GM21367 (cell line): Measurements from ENCODE around the gene COA1.
"Not testable (repeated sequence)": the region's sequence is repeated elsewhere in the genome, so short reads cannot be mapped to it uniquely, and the experiment has no call there.

Source experiments
- ATAC-seq: cut with Tn5 transposase; IDR thresholded peaks from one replicate; pipeline ENCODE4 v1.9.1; 2021; ENCODE audit not compliant: unreplicated experiment

Gene COA1

DNA sequence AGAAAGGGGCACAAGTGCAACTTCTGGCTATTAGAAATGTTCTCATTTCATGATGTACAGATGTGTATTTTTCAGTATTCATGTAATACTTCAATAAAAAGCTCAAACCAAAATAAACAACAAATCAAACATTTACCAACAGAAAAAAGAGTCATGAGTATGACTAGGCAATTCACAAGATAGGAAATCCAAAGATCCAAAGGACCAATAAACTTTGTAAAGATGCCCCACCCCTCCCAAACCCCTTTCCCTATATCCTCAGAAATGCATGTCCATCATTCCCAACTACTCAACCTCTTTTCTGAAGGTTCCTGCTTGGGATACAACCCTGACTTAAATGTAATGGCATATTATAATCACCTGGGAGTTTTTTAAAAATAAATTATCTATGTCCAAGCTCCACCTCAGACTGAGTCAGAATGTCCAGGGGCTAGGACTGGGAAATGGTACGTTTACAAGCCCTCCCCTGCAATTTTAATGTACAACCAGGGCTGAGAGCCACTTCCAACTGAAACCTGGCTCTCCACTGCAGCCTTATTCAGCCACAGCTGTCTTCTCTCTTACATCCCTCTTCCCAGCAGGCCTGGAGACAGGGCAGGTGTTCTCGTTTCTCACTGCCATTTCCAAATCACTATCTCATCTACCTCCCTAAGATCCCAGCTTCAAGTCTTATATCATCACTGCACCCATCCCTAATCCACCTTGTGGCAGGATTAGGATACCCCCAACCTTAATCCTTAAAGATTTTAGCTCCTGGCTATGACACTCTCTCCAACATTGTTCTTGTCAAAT is 36.5 kb downstream of the COA1 start:
- no peak for ATAC-seq

DNA sequence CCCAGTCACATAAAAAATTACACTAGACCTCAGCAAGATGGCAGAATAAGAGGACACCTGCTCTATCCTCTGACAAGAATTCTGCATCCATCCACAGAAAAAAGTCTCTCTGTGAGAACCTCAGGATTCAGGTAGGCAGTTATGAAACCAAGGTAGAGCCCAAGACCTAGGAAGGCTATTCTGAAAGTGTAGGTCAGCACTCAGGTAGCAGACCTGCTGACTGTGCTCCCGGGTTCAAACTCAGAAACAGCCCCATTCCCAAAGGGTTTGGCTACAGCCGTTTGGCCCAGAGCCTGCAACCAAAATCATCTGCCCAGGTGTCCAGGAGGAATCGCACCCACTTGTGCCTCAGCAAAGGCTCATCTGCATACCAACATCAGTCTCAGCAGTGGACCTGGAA is 37.7 kb downstream of the COA1 start:
- ATAC-seq, result no peak

DNA sequence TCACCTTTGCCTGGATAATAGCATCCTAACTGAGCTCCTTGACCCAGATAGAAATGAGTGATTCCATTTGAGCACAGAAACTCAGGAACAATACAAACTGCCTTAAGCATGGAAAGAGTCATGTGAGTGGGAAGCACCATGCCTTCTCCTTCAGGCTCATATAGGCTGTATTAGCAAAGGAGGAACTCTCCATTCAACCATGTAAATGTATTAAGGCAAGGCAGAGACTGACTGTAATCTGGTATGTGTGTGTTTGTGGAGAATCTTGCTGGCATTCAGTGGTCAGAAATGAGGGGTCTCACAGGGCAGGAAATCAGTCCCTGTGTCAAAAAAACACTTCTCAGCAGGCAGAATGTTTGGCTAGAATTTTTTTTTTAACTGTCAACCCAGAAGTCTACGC is 40.2 kb downstream of the COA1 start:
- ATAC-seq, result no peak

DNA sequence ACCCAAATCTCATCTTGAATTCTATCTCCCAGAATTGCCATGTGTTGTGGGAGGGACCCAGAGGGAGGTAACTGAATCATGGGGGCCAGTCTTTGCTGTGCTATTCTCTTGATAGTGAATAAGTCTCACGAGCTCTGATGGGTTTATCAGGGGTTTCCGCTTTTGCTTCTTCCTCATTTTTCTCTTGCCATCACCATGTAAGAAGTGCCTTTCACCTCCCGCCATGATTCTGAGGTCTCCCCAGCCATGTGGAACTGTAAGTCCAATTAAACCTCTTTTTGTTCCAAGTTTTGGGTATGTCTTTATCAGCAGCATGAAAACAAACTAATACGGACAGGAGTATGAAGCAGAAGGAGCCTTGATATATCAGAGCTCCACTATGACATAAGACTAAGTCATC is 41.5 kb downstream of the COA1 start:
- not testable (repeated sequence) for ATAC-seq

DNA sequence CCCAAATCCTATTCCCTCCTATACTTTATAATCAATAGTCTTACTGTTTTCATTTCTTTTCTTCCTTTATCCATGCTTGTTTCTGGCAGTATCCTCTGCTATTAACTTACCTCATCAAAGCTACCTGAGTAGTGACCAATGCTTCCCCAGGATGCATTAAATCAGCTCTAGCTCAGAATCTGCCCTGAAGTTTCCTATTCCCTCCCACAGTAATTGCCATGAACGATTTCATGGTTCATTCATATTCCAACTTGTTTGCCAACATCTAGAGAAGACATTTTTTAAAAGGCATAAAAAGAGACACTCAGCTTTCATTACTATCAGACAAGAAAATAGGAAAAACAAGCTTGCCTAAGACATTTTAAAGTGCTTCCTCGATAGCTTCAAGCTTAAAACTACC is 42.3 kb downstream of the COA1 start:
- ATAC-seq, result no peak

DNA sequence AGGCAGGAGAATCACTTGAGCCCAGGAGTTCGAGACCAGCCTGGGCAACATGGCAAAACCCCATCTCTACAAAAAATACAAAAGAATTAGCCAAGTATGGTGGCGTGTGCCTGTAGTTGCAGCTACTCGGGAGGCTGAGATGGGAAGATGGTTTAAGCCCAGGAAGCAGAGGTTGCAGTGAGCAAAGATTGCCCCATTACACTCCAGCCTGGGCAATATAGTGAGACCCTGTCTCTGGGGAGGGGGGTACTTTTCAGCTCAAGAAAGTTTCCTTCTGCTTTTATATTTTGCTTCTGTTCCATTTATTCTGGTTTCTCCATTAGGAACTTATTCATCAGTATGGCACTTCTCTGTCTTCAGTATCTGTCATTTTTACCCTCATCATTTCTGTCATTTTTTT is 48.6 kb downstream of the COA1 start:
- no peak for ATAC-seq

DNA sequence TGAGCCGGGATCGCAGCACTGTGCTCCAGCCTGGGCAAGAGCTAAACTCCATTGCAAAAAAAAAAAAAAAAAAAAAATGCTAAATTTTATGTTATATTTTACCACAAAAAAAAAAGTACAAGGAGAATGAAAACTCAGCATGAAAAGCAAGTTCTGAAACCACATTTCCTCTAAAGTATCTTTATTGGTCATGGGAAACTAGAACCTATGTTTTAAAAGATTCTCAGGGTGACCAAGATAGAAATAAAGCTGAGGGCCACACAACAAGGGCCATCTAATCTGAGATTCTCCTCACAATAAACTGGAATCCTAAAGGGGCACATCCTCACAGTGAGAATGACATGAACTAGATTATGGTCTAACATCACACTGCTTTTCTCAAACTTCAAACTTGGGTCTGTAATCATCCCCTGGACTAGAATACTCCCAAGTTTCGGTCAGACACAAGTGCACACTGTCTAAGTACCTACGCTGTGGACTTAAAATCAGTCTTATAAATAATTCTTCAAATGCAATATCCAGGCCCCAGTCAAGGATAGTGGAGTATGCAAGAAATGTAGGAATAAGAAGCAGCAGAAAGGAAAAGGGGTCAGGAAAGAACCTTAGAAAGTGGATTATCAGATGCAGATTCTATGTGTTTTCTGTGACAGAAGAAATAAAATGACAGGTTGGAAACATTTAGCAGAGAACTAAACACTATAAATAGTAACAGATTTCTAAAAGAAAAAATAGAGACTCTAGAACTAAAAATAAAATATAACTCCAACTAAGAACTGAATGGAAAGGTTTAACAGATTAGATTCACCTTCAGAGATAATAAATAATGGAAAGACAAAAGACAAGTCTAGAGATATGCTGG is 49.9 kb downstream of the COA1 start:
- ATAC-seq, result no peak

DNA sequence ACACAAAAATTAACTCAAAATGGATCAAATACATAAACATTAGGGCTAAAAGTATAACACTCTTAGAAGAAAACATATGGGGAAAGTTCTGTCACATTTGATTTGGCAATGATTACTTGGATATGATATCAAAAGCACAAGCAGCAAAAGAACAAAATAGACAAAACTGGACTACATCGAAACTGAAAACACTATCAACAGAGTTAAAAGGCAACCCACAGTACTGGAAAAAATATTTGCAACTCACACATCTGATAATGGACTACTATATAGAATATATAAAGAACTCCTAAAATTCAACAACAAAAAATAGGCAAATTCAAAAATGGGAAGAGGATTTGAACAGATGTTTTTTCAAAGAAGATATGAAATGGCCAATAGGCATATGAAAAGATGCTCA is 51.0 kb downstream of the COA1 start:
- ATAC-seq, result no peak

DNA sequence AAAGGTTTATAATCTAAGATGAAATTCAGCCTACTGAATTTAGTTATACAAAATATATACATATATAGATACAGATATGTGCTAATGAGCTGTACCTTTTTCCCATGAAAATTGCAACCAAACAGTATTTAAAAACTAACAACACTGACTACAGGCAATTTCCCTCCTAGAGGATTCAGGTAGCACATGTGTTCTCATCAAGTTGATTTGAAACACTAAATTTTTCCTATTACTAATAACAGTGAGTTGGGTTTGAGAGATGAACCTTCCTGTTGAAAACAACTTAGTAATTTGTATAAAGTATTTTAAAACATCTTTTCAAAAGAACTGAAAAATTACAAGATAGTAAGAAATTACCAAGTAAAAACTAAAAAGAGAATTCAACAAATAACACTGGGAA is 51.5 kb downstream of the COA1 start:
- ATAC-seq, result no peak

DNA sequence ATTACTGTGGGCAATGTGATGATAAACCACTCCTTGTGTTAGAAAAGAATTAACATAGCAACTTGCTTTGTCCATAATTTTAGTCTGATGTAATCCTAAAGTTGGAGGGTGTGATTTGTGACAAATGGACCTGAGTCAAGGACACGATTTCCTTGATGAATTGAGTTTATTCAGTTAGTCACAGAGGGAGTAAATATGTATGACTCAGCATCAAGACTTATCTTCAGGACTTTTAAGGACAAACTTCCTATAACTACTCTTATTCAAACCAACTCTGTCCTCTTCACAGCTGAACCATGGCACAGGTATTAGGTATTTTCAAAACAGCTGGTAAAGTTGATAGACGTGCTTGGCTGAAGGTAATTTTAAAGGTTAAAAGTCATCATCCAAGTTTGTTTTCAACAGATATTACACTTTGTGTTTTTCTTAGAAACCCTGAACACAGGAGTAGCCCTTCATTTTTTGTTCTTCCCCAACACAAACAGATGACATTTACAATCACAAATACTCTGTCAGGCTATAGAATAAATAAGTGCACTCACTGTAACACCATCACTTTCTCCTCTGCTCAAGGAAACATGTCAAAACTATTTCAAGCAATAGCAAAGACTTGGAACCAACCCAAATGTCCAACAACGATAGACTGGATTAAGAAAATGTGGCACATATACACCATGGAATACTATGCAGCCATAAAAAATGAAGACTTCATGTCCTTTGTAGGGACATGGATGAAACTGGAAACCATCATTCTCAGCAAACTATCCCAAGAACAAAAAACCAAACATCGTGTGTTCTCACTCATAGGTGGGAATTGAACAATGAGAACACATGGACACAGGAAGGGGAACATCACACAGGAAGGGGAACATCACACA is 54.5 kb downstream of the COA1 start:
- no peak for ATAC-seq

DNA sequence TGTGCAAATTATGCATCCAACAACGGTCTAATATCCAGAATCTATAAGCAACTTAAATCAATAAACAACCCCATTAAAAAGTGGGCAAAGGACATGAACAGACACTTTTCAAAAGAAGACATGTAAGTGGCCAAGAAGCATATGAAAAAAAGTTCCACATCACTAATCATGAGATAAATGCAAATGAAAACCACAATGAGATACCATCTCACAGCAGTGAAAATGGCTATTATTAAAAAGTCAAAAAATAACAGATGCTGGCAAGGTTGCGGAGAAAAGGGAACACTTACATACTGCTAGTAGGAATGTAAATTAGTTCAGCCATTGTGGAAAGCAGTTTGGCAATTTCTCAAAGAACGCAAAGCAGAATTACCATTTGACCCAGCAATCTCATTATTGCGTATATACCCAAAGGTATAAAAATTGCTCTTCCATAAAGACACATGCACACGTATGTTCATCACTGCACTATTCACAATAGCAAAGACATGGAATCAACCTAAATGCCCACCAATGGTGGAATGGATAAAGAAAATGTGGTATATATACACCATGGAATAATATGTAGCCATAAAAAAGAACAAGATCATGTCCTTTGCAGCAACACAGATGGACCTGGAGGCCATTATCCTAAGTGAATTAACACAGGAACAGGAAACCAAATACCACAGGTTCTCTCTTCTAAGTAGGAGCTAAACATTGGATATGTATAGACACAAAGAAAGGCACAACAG is 55.9 kb downstream of the COA1 start:
- not testable (repeated sequence) for ATAC-seq

DNA sequence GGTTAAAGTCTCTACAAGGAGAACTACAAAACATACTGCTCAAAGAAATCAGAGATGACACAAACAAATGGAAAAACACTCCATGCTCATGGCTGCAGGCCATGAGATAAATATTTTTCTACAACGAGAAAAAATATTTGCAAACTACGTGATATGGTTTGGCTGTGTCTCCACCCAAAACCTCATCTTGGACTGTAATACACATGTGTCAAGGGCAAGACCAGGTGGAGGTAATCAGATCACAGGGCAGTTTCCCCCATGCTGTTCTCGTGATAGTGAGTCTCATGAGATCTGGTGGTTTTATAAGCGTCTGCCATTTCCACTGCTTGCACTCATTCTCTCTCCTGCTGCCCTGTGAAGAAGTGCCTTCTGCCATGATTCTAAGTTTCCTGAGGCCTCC is 57.8 kb downstream of the COA1 start:
- no peak for ATAC-seq

DNA sequence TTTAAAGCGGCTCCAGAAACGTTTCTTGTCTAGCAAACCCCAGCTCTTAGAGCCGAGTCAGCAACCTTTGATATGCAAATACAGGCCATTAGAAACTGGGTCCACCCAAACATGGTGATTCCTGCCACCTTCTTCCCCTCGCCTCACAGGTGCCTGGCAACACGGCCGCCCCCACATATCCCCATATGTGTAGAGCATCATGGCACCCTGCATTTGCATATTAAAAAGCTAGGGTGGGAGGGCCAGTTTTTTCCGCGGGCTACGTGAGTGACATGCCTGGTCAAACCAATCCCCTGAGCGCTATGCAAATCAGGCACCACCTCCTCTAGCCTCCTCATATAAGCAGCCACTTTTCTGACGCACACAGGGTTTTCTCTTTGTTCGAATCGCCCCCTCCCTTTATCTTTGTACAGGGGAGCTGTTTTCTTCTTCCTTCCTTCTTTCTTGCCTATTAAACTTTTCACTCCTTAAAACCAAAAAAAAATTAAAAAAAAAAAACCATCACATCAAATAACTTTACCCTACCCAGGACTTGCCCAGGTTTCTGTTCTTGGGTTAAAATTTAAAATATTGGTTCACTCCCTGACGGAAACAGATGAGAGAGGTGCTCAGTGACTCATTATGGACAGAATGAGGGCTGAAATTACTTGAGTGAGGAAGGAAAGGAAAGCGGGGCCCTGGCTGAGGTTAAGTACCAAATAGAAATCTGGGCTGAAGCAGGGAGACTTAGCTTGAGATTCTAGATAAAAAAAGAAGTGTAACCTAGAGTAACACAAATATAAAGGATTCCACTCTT is 59.8 kb downstream of the COA1 start:
- ATAC-seq, result no peak

DNA sequence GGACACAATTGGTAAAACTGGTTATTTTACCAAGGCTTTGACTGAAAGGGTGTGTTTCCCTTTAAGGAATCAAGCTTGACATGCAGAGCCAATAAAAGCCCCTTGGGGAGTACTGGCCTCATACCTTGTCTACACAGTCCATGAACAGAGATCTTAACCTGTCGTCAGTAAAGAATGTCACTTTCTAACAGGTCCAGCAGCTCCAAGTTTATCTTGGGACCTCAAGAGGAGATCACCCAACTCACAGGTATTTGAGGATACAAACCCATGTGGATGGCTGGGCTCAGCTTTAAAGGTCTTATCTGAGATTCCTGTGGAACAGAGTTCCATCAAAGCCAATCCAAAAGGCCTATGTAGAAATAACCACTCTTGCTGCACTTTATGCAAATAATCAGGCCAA is 61.3 kb downstream of the COA1 start:
- no peak for ATAC-seq

DNA sequence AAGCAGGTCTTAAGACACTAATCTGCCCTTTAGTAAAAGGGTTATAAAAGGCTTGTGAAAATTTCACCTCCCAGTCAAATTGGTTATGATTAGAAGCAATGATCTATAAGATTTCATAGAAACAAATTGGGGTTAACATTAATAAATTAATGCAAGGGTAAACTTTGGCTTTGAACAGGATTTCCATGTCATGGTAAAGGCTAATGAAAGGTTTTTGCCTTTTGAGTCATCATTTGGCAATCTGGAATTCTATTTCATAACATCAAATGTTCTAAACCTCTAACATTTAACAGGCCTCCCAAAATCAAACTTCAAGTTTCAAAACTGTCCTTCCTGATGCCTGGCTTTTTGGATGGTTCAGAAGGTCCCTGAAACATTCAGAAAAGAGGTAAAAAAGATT is 62.4 kb downstream of the COA1 start:
- ATAC-seq, result no peak

DNA sequence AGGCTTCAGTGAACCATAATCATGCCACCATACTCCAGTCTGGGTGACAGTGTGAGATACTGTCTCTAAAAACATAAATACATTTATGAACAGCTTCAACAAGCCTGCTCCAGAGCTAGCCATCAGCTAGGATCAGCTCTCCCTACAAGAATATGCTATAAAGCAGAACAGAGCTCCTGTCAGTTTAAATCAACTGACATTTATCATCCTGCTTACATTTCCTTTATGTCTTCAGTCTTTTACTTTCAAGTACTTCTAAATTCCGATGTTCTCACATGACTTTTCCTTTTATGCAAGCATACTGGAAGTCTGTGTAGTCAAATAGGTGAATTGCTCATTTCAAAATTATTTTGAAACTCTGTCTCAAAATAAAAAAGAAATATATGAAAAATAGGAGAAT is 64.6 kb downstream of the COA1 start:
- no peak for ATAC-seq

DNA sequence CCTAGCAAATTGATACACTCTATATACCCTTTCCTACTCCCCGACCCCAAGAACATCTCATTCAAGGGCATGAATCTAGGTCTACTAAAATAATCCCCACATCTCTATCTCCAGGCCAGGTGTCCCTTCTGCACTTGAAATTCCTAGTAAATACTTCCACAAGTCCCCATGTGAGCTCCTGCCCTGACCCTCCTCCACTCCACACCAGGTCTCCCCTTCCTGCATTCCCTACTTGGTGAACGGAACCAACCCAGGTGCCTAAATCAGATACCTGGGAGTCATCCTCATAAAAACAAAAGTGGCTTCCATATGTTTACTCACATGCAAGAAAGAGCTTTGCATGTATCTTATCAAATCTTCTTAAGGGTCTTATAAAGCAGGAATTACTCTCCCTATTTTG is 69.2 kb downstream of the COA1 start:
- ATAC-seq, result no peak

DNA sequence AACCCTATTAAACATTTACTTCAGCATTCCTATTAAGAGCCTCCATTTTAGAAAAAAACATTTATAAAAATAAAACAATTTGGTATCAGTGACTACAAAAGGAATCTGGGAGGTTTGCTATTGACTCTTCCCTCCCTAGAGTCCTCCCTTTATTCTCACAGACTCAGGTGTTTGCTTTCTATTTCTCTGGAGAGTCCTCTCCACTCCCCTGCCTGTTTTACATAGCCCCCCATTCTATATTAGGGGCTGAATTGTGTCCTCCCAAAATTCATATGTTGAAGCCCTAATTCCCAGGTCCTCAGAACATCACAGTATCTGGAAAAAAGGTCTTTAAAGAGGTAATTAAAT is 69.8 kb downstream of the COA1 start:
- ATAC-seq, result no peak

DNA sequence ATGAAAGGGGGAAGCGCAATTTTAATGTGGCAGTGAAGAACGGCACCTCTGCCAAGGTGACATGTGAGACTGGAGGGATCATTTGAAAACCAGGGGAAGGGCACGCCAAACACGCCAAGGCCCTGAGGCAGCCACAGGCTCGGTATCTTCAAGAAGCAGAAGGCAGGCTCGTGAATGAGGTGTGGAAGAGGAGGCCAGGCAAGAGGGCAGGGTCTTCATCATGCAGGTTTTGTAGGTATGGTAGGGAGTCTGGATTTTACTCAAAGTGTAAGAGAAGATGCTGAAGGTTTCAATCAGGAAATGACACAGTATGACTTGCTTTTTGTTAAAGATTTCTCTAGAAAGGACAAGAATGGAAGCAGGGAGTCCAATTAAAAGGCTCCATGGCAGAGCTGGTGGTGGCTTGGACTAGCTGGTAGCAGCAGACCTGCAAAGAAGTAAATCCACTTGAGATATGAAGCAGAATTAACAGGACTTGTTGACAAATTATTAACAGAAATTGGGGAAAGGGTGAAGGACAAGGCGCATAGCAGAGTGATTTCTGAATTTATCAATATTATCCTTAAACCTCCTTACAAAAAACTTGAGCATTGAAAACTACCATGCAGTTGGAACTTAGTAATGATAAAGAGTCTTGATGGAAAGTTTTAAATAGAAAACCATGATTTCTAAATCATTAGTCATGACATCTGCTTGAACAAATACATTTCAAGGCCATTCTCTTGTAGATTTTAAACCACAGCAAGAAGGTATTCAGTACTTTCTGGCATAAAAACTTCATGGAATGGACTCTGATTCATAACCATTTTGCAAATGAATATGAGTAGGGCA is 70.4 kb downstream of the COA1 start:
- peak; percentile 75 for ATAC-seq
